ENCODE data around the gene MYOCD.

MYOCD gene

DNA sequence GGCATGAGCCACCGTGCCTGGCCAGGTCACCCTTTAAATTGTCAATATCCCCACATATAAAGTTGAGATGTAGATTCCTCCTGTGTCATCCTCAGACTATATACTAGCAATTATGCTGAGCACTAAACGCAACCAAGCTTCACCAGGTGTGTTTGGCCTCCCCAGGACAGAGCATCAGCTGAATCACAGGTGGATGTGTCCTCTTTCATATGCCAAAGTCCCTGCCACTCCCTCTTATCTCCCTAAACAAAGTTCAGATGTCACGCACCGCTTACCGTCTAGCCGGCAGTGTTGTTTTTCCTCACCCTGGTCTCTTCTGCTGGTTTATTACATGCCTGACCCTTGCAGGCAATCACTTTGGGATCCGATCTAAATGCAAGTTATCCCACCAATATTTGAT lies 79.8 kb downstream of the MYOCD start:
- no peak for TF ChIP-seq ZNF175 (tag by site-specific recombination; IDR thresholded peaks at IDR 0.05)
- no peak for TF ChIP-seq ZNF544 (tag by site-specific recombination; IDR thresholded peaks at IDR 0.05)
- no peak for TF ChIP-seq ZNF394 (tag by site-specific recombination; IDR thresholded peaks at IDR 0.05; ENCODE audit: borderline replicate concordance)
- TF ChIP-seq AEBP2 (tag by site-specific recombination; IDR thresholded peaks at IDR 0.05; ENCODE audit: borderline replicate concordance): no peak
- TF ChIP-seq, protein P1, sequence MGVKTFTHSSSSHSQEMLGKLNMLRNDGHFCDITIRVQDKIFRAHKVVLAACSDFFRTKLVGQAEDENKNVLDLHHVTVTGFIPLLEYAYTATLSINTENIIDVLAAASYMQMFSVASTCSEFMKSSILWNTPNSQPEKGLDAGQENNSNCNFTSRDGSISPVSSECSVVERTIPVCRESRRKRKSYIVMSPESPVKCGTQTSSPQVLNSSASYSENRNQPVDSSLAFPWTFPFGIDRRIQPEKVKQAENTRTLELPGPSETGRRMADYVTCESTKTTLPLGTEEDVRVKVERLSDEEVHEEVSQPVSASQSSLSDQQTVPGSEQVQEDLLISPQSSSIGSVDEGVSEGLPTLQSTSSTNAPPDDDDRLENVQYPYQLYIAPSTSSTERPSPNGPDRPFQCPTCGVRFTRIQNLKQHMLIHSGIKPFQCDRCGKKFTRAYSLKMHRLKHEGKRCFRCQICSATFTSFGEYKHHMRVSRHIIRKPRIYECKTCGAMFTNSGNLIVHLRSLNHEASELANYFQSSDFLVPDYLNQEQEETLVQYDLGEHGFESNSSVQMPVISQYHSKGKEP (tag by site-specific recombination; IDR thresholded peaks at IDR 0.05): no peak
- peaks cover 2% of the 10 kb centered on the region; the same call in 1 of the 2 replicates for H3K4me1 ChIP-seq (ENCODE audit: control insufficient read depth, insufficient read depth, low read length)
- H3K9me3 ChIP-seq (ENCODE audit: control insufficient read depth, insufficient read depth, low read depth, low read length): no peaks in the 10 kb centered on the region
- H3K4me3 ChIP-seq (ENCODE audit: low read depth, low read length): no peak overlapping the region
- no peak overlapping the region for H3K27ac ChIP-seq (ENCODE audit: extremely low read depth, low read depth, low read length)
- H3K36me3 ChIP-seq (ENCODE audit: control insufficient read depth in 2 of 2, insufficient read depth in 1 of 2, low read length in 2 of 2): no peaks in the 10 kb centered on the region
- ChIA-PET CTCF (no interaction called here), POLR2A (no interaction called here)

GRCh38 chr17:12756786-12757185 lies 91.1 kb downstream of the MYOCD start:
- H3K36me3 ChIP-seq (ENCODE audit: control insufficient read depth in 2 of 2, insufficient read depth in 1 of 2, low read length in 2 of 2): no peaks in the 10 kb centered on the region
- CTCF ChIA-PET: interaction anchor here (1.0 kb wide), 1 partner anchor 361 kb away, joined by 3 read pairs; no protein-coding TSS in a partner anchor

More at GRCh38 chr17:12756786-12757185, 91.1 kb downstream of the MYOCD start:
- no peak overlapping the region for H3K4me3 ChIP-seq (ENCODE audit: low read depth, low read length)
- TF ChIP-seq ZBTB6 (tag by site-specific recombination; IDR thresholded peaks at IDR 0.05) (no peak), HIC1 (tag by site-specific recombination; IDR thresholded peaks at IDR 0.05) (no peak), ZNF302 (tag by site-specific recombination; IDR thresholded peaks at IDR 0.05; ENCODE audit: low read depth) (no peak), SCRT1 (tag by site-specific recombination; IDR thresholded peaks at IDR 0.05; ENCODE audit: borderline replicate concordance) (no peak), ZNF114 (tag by site-specific recombination; IDR thresholded peaks at IDR 0.05) (no peak), ZNF514 (tag by site-specific recombination; IDR thresholded peaks at IDR 0.05) (no peak), TSHZ1 (tag by site-specific recombination; IDR thresholded peaks at IDR 0.05; ENCODE audit: borderline replicate concordance) (no peak), ZNF184 (tag by site-specific recombination; IDR thresholded peaks at IDR 0.05) (no peak)
- TF ChIP-seq, protein P2, sequence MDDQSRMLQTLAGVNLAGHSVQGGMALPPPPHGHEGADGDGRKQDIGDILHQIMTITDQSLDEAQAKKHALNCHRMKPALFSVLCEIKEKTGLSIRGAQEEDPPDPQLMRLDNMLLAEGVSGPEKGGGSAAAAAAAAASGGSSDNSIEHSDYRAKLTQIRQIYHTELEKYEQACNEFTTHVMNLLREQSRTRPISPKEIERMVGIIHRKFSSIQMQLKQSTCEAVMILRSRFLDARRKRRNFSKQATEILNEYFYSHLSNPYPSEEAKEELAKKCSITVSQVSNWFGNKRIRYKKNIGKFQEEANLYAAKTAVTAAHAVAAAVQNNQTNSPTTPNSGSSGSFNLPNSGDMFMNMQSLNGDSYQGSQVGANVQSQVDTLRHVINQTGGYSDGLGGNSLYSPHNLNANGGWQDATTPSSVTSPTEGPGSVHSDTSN (CRISPR knock-in tag; IDR thresholded peaks at IDR 0.05): no peak
- no peaks in the 10 kb centered on the region for H3K9me3 ChIP-seq (ENCODE audit: control insufficient read depth, insufficient read depth, low read depth, low read length)
- H3K27ac ChIP-seq (ENCODE audit: extremely low read depth, low read depth, low read length): no peak overlapping the region
- POLR2A ChIA-PET: no interaction called here
- no peaks in the 10 kb centered on the region for H3K4me1 ChIP-seq (ENCODE audit: control insufficient read depth, insufficient read depth, low read length)
